ENCODE results near the gene OTUD3. TPM values are rescaled to one million over a fixed set of nuclear protein-coding genes. Genes with fewer than 3 reads are reported as not detected.

OTUD3 gene, protein sequence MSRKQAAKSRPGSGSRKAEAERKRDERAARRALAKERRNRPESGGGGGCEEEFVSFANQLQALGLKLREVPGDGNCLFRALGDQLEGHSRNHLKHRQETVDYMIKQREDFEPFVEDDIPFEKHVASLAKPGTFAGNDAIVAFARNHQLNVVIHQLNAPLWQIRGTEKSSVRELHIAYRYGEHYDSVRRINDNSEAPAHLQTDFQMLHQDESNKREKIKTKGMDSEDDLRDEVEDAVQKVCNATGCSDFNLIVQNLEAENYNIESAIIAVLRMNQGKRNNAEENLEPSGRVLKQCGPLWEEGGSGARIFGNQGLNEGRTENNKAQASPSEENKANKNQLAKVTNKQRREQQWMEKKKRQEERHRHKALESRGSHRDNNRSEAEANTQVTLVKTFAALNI
- 1 to 10 TPM; 3.9 to 7.3 (median 5.9) TPM for total RNA-seq

DNA sequence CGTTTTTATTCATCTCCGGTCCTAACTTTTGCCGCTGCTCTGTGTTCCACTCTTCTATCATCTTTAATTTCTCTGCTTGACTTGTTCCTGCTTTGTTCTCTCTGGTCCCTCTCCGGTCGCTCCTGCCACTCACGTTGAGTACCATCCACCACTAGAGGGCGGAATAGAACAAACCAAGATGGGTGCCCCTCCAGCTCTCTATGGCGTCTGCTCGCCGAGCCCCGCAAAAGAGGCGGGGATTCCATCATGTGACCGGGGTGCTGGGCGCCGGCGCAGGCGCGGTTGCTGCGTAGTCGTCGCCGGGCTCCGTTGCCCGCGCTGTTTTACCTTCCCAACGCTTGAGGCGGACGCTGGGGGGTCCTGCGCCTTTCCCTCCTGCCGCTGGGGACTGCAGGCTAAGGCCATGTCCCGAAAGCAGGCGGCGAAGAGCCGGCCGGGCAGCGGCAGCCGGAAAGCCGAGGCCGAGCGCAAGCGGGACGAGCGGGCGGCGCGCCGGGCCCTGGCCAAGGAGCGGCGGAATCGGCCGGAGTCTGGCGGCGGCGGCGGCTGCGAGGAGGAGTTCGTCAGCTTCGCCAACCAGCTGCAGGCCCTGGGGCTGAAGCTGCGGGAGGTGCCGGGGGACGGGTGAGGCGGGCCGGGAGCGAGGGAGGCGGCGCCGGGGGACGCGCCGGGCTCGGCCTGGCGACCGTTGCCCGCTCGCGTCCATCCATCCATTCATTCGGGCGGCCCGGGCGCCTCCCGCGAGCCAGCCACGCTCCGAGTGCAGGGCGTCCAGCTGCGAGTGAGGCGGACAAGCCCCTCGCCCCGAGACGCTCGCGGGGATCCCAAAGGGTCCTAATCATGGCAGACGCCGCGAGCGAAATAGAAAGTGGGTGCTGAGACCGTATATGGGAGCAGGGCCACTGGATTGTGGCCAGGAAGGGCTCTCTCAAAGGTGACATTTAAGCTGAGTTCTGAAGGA is at the start of gene OTUD3:
Gene OTUD3 (plus strand): TSS at position 285 of the 961 bp plus-strand sequence. CDS start 119 bp downstream, at position 404.
- TF ChIP-seq, protein P1, sequence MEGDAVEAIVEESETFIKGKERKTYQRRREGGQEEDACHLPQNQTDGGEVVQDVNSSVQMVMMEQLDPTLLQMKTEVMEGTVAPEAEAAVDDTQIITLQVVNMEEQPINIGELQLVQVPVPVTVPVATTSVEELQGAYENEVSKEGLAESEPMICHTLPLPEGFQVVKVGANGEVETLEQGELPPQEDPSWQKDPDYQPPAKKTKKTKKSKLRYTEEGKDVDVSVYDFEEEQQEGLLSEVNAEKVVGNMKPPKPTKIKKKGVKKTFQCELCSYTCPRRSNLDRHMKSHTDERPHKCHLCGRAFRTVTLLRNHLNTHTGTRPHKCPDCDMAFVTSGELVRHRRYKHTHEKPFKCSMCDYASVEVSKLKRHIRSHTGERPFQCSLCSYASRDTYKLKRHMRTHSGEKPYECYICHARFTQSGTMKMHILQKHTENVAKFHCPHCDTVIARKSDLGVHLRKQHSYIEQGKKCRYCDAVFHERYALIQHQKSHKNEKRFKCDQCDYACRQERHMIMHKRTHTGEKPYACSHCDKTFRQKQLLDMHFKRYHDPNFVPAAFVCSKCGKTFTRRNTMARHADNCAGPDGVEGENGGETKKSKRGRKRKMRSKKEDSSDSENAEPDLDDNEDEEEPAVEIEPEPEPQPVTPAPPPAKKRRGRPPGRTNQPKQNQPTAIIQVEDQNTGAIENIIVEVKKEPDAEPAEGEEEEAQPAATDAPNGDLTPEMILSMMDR (IDR thresholded peaks at IDR 0.05; ENCODE audit: low read depth) = no peak

DNA sequence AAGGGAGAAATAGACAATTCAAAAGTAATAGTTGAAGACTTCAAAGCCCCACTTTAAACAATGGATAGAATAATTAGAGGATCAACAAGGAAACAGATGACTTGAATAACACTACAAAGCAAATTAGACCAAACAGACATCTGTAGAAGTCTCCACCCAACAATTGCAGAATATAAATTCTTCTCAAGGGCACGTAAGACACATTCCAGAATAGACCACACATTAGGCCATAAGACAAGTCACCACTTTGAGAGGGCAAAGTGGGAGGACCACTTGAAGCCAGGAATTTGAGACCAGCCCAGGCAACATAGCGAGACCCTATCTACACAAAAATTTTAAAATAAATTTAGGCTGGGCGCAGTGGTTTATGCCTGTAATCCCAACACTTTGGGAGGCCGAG is 46.6 kb upstream of the OTUD3 start:
- TF ChIP-seq, protein P1 (IDR thresholded peaks at IDR 0.05; ENCODE audit: low read depth) = no peak

DNA sequence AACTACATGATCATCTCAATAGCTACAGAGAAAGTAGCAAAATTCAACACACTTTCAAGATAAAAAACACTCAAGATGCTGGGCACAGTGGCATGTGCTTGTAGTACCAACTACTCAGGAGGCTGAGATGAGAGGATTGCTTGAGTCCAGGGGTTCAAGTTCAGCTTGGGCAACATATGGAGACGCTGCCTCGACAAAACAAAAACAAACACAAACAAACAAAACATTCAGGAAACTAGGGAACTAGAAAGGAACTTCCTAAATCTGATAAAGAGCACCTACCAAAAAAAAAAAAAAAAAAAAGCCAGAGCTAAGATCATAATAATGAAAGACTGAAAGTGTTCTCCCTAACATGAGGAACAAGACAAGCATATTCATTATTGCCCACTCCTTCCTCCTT is 44.3 kb upstream of the OTUD3 start:
- TF ChIP-seq, protein P1 (IDR thresholded peaks at IDR 0.05; ENCODE audit: low read depth) = no peak

DNA sequence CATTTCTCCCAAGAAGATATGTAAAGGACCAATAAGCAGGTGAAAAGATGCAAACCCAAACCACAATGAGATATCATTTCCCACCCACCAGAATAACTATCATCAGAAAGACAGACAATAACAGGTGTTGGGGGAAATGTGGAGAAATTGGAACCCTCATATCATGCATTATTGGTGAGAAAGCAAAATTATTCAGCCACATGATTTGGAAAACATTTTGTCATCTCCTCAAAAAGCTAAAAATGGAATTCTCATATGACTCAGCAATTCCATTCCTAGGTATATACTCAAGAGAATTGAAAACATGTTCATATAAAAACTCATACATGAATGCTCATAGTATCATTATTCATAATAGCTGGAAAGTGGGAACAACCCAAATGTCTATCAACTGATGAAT is 42.0 kb upstream of the OTUD3 start:
- TF ChIP-seq, protein P1 (IDR thresholded peaks at IDR 0.05; ENCODE audit: low read depth) = no peak

DNA sequence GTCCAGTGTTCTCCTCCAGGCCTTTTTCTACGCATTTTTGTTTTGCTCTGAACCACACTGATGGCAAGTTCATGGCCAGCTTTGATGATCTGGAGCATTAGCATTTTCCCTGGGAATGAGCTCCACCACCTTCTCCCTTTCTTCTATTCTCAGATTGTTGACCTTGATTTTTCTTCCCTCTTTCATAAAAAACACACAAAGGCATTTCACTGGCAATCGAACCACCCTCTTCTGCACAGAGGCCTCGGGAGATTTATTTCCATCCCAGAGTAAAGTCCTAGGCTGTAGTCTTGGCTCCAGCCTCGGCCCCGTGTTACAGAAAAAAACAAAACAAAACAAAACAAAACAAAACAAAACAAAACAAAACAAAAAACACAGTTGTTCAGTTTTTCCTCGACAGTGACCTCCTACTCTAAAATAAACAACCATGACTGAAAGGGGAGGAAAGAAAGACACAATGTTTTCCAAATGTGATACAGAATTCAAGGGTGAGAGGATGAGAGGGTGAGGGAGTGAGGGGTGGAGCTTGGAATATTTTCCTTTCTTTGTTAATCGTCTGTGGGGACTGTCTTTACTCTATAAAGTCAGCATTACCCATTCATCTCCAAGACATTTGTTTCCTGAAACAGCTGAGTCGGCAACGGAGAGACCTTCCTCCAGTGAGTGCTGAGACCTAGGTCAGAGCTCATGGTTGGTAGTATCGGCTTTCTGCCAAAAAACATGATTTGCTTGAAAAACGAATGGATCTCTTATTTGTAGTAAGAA is 37.3 kb upstream of the OTUD3 start:
- TF ChIP-seq, protein P1 (IDR thresholded peaks at IDR 0.05; ENCODE audit: low read depth) = no peak

DNA sequence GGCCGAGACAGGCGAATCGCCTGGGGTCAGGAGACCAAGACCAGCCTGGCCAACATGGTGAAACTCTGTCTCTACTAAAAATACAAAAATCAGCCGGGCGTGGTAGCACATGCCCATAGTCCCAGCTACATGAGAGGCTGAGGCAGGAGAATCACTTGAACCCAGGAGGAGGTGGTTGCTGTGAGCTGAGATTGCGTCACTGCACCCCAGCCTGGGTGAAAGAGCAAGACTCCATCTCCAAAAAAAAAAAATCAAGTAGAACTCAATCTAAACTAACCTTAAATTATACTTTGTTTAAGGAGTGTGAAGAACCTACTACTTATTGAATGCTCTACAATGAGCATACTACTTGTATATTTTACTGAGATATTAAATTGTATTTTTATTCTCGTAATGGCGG is 36.6 kb upstream of the OTUD3 start:
- TF ChIP-seq, protein P1 (IDR thresholded peaks at IDR 0.05; ENCODE audit: low read depth) = no peak
